GM21717 (cell line): Measurements from ENCODE around the gene MYL10.
"Not testable (repeated sequence)": the region's sequence is repeated elsewhere in the genome, so short reads cannot be mapped to it uniquely, and the experiment has no call there.

Source experiments
- ATAC-seq: cut with Tn5 transposase; IDR thresholded peaks from one replicate; pipeline ENCODE4 v1.9.1; 2021; ENCODE audit warnings: mild to moderate bottlenecking, moderate library complexity; ENCODE audit not compliant: unreplicated experiment

Gene MYL10

DNA sequence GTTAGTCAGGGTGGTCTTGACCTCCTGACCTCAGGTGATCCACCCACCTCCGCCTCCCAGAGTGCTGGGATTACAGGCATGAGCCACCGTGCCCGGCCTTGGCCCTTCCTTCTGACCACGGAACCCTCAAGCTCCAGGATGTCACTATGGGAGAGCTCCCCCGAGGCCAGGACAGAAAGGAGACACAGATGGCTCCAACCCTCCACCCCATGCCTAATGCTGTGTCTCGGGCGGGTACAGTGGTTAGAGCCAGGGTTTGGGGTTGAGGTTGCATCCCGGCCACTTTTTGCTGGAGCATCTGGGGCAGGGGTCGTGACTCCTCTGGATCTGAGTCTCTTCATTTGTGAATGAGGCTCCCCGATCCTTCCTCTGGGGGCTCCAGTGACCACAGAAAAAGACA is 8.1 kb downstream of the MYL10 start:
- no peak for ATAC-seq

DNA sequence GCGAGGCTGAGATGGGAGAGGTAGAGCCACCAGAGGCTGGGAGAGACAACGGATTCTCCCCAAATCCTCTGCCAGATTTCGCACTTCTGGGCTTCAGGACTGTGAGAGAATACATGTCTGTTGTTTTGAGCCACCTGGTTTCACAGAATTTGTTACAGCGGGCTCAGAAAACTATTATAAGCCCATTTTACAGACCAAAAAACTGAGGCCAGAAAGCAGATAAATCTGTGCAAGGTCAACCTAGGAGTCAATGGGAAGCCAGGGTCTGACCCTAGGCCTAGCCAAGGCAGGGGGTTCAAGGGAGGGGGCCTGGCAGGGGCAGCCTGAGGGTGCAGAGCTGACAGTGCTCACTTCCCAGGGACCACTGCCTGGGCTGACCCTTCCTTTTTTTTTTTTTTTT is 8.7 kb downstream of the MYL10 start:
- no peak for ATAC-seq

DNA sequence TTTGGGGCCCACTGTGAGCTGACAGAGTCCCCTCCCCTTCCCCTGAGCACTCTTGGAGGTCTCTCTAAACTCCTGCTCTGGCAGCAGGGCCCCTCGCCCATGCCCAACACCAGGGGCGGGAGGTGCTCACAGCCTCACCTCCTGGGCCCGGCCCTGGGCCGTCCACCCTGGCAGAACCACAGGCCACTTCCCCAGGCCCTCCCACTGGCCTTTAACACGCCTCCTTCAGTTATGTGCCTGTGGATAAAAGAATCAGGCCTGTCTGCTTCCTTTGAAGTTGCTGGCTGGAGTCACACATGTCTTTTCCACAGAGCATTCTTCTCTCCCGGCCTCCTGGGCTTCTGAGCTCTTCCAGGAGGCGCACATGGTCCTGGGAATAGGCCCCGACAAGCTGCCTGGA is 10.2 kb downstream of the MYL10 start:
- ATAC-seq, result no peak

DNA sequence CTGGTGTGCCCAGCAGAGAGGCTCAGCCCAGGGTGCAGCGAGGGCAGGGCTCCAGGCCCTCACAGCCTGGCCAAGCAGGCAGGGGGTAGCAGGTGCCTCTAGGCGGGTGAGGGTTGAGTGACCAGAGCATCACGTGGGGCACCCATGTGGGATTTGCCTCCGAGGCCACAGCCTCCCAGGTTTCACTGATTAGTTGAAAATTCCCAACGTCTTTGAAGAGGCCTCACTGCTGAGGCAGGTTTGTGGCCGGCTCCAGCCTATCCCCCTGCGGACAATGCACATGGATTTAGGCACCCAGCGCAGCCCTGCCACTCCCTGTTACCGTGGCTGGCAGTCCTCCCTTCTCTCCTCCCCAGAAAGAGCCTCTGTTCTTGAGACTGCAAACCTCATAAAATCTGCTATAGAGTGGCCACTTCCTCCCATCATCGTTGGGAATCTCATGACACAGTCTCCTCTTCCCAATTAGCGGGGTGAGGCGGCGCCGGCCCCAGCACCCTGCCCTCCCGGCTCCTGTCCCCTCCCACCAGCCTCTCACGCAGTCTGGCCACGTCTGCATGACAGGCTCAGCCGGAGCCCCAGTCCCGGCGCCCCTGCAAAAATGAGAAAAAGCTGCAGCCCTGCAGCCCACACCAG is 10.8 kb downstream of the MYL10 start:
- no peak for ATAC-seq

DNA sequence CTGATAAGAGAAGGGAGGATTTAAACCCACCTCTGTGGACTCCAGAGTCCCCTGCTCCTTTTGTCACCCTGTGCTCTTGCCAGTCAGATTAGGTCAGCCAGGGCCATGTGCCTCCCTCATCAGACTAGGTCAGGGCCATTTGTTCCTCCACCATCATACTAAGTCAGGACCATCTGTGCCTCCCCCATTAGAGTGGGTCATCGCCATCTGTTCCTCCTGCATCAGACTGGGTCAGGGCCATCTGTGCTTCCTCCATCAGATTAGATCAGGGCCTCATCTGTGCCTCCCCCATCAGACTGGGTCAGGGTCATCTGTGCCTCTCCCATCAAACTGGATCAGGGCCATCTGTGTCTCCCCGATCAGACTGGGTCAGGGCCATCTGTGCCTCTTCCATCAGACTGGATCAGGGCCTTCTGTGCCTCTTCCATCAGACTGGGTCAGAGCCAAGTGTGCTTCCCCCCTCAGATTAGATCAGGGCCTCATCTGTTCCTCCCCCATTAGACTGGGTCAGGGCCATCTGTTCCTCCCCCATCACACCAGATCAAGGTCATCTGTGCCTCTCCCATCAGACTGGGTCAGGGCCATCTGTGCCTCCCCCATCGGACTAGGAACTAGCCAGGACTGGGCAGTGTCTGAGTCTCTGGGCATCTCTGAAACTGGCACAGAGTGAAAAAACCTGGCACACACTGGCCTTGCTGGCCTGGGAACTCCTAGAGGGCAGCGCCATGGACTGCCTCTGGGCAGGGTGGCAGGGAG is 11.5 kb downstream of the MYL10 start:
- ATAC-seq, result no peak

DNA sequence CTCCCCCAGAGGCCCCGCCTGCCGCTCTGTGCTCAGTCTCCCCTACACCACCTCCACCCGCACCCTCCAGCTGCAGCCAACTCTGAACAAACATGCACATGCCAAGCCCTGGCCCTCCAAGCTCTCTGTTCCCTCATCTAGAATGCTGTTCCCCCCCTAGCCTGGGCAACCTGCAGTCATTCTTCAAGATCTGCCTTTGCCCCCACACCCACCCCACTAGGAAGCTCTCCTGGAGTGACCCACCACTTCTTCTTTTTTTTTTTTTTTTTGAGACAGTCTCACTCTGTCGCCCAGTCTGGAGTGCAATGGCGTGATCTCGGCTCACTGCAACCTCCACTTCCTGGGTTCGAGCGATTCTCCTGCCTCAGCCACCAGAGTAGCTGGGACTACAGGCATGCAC is 13.7 kb downstream of the MYL10 start:
- ATAC-seq, result no peak

DNA sequence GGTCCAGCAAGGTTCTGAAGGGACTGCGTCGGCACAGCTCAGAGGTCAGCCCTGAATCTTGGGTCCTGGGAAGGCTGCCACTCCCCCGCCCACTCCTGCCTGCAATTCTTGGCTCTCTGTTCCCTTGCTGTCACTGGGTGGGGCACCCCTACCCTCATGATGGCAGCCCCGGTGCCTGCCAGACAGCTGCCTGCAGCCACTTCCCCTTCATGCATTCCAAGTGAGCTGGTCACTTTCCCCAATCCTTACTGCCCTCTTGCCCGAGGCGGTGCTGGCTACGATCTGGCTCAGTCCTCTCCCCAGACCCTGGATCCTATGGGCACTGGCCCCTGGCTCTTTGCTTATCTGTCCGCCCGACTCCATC is 14.2 kb downstream of the MYL10 start:
- no peak for ATAC-seq

DNA sequence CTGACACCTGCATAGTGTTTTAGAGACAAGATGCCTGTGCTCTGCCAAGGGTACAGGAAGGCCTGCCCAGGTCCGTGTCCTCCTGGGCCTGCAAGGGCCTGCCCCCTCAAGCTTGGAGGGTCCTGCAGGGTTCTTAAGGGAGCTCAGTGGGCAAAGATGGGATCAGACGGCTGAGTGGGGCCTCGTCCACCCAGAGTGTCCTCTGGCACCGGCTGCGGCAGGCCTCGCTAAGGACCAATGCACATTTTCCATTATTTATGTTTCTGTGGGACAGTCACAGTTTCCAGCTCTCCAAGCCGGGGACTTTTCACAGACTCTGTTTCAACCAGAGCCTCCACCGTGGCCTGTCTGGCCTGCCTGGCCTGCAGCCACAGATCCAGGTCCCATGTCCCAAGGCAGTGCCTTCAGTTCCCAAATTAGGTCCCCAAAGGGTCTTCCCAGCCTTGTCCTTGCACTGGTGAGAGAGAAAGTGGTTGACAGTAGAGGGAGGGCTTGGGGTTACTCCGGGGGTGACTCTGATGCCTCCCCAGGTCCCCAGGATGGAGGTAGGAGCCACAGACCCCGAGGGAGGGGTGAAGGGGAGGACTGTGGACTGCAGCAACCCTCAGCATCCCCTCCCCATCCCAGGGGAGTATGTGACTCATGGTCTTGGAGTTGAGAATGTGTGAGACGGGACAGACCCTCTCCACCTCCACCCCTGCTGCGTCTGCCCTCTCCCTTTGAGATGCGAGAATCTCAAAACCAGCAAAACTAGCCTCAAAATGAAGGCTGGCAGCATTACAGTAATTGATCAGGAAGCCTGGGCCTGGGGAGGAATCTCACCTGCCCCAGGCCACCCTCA is 14.8 kb downstream of the MYL10 start:
- ATAC-seq, result no peak

DNA sequence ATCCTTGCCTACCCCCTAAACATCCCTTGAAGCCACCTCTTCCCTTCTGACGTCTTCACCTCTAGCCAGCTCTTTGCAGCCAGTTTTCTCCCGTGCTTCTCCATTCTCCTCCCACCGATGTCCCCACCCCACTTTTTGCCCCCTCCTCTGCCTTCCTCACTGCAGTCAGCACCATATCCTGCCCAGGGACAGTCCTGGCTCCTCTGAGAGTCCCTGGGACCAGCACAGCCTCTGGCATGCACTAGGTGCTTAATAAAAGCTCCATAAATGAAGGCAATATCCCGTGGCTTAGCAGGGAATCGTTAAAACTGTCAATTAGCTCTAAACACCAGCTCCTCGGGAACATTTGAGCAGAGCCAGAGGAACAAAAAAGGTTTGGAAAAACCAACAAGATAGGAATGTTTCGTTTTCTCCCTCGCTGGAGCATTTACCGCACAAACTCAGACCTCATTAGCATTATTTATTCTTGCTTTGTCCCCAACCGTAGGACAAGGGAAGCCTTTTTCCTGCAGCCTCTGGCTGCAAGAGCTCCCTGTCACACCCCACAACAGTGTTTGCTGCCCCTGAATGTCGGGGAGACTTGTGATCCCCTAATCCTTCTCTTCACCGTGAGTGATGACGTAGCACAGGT is 16.1 kb downstream of the MYL10 start:
- no peak for ATAC-seq

DNA sequence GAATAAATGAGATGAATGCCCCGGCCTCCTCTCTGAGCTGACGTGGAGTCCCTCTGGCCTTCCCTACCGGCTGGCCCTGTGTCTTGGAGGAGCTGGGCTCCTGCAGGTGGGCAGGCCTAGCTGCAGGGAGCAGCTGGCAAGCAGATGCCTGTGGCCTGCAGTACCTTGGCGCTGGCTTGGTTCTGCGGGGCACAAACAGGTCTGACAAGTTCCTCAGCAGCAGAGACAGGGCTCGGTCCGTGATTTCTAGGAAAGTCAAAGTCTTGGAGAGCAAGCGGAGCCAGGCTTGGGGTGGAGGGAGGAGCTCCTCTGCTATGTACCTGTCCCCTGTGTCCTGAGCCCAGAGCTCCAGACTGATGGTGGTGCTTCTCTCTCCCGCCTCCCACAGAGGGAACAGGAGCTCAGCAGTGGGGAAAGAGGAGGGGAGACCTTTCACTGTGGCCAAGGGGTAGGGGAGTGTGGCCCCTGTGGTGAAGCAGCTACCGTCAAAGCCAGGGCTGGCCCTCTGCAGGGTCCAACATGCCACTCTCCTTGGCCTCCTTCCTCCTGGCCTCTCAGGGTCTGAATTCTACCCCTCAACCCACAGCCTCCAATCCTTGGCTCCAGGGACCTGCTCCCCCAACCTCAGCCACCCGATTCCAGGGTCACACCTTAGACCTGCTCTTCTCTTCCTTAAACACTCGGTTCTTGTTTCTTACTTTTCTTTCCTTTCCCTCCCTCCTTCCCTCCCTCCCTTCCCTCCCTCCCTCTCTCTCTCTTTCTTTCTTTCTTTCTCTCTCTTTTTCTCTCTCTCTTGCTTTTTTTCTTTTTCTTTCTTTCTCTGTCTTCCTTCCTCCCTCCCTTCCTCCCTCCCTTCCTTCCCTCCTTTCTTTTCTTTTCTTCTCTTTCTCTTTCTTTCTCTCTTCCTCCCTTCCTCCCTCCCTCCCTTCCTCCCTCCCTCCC is 20.1 kb downstream of the MYL10 start:
- ATAC-seq, result no peak

DNA sequence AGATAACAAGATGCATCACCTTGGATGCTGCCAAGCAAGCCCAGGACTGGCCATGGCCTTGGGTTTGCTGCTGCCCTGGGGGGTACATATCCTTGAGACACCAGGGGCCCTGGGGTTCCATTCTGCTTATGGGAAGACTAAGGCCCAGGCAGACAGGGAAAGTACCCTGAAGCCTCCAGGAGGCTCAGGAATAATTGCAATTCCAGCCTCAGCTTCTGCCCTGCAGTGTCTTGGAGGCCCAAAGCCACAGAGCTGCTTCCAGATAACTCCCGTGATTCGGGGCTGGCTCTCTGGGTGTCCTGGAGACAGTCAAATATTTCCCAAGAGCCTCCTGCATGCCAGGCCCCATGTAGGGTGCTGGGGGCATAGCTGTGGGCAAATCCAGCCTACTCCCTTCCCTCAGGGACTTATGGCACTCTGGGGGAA is 22.6 kb downstream of the MYL10 start:
- ATAC-seq, result no peak

DNA sequence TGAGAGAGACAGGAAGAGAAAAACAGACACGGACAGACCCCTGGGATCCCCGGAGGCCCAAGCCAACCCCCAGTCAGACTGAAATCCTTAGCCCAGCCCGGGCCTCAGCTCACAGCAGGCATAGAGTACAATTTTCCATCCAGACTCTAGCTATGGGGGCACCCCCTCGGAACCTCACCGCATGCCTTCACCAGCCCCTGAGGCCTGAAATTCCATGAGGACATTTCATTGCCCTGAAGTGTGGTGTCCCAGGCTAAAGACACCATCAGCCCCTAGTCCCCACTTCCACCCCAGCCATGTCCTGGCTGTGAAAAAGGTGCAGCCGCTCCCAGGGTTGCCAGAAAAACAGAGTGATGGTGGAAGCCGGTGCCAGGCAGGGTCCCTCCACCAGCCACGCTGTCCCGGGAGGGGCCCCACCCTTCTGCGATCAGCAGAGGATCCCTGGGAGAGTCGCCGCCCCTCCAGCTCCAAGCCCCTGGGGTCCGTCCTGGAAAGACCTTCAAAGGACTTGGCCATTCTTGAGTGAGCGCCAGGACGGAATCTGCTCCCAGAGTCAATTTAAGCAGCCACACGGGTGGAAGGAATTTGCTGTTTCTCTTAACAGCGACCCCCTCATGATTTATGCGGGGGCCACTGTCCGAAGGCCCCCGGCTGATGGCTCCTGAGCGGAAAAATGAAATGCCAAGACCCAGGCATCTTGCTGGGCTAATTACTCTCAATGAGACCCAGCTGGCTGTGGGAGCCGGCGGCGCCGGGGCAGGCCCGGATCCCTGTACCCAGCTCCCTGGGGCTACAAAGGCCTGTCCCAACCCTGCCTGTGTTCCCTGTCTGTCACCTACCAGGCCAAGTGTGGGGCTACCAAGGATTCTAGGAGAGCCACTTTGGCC is 23.2 kb downstream of the MYL10 start:
- no peak for ATAC-seq

DNA sequence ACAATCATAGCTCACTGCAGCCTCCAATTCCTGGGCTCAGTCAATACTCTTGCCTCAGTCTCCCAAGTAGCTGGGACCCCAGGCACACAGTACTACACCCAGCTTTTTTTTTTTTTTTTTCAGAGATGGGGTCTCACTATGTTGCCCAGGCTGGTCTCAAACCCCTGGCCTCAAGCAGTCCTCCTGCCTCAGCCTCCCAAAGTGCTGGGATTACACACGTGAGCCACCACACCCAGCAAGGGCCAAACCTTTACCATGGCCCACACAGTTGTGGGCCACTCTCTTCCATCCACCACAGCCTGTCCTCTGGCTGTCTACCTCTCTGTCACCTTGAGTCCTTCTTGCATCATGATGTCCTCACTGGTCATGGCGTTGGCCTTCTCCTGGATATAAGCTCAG is 24.2 kb downstream of the MYL10 start:
- ATAC-seq, result not testable (repeated sequence)

DNA sequence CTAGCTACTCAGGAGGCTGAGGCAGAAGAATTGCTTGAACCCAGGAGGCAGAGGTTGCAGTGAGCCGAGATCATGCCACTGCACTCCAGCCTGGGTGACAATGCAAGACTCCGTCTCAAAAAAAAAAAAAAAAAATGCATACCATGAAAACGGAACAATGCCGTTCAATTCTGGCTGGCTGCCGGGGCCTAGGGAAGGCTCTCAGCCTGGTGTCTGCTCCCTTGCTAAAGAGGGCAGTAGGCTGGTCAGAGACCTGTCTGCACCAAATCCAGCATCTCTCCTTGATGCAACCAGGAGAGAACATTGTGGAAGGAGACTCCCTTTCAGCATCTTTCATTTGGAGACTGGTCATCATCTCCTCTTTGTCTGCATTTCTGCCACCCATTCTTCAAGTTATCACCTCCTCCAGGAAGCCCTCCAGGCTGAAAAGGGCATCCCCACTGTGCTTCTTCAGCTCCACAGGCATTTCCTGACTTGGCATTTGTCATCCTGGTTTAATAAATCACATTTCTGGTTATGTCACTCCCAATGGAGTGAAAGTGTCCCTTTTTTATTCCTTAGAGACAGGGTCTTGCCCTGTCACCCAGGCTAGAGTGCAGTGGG is 24.7 kb downstream of the MYL10 start:
- no peak for ATAC-seq

DNA sequence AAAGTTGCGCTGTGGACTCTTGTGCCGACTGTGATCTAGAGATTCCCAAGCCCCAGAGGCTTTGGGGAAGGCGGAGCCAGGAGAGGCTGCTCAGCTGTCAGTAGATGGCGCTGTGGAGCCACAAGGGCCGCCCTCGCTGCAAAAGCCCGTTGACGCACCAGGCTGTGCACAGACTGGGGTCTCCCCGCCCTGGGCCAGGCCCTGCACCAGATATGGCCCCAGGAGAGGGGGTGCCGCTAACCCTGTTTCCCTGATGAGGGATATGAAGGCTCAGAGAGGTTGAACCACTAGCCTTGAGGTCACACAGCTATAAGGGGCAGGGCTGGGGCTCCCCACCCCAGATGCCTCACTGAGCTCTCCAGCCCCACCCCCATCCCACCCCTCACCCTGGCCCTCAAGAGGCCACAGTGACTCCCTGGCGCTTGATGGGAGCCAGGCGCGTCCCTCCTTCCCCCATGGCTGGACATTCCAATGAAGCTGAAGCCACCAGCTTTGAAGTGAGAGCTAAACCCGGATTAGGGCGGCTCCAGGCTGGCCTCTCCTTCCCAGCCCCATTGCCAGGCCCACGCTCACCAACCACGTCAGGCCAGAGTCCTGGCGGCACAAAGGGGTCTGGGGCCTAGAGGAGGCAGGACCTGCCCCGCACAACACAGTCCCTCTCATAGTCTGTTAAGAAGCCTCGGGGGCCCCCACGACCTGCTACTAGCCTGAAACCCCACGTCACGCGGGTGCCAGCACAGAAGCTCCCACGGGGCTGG is 26.4 kb downstream of the MYL10 start:
- ATAC-seq, result no peak

DNA sequence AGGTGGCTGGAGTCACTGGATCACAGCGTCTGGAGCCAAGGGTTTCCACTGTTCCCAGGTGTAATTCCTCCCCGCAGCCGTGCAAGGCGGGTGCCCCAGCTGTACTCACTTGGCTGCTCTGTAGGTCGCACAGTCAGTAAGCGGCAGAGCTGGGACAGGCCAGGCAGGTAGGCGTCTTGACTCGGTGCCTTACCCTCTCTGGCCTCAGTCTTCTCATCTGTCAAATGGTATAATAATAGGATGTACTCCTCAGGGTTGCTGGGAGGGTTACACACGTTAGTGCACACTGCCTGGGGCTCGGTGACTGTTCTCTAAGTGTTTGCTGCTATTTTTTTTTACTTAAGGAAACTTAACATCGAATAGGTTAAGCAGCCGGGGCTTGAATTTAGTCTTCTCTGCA is 27.0 kb downstream of the MYL10 start:
- ATAC-seq, result no peak

DNA sequence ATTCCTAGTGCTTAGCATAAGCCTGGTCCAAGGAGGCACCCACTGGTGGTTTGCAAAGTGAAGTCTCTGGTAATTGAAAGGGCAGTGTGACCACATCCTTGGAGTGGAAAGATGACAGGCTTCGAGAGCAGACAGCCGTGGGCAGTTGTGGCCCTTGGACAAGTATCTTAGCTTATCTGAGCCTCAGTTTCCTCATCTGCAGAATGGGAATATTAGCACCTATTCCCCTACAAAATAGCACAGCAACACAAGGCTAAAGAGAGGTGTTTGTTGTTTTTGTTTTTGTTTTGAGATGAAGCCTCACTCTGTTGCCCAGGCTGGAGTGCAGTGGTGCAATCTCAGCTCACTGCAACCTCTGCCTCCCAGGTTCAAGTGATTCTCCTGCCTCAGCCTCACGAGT is 29.3 kb downstream of the MYL10 start:
- no peak for ATAC-seq
